ENCODE measurements around the gene CCDC191. TPM values are rescaled to one million over a fixed set of nuclear protein-coding genes. Genes with fewer than 3 reads are reported as not detected.
A peak's percentile ranks its signal among the peaks of the same experiment; 100 is the strongest.

The CCDC191 gene
- total RNA-seq = 10 to 100 TPM in 2 of 7 donors, 1 to 10 TPM in 5; 5.8 to 11.0 (median 8.5) TPM
- polyA plus RNA-seq = 1 to 10 TPM; 4.2 to 9.1 (median 5.9) TPM
- long read RNA-seq, donor 1, partial matches to known transcripts = 0 of 2 reads
- long read RNA-seq, donor 1, other reads (novel, unspliced or antisense) = 0 of 2 reads
- long read RNA-seq, donor 2 = 0 reads

- DNase-seq = peak; percentile 99
- no peaks in the 10 kb centered on the region for H3K9me3 ChIP-seq
- H3K36me3 ChIP-seq = peaks cover 0 to 12% (median 0%) of the 10 kb centered on the region in 6 donors
- H3K4me3 ChIP-seq = peak within 1 kb of the TSS; percentile 67 to 96 (median 80)
- intact Hi-C loops (cut with DNase I; ENCODE audit: low total_unique reads) = no loop called here
- H3K4me1 ChIP-seq = peaks cover 28 to 61% (median 45%) of the 10 kb centered on the region in 6 donors
- no peaks in the 10 kb centered on the region for H3K27me3 ChIP-seq (replicated peaks in 1 of 7)
- TF ChIP-seq POLR2A (IDR thresholded peaks at IDR 0.05) (peak in 1 of 3 donors; percentile 36), CTCF (IDR thresholded peaks at IDR 0.05 in 8 of 11, conservative IDR thresholded peaks at IDR 0.05 in 3 of 11) (peak in 2 of 11 experiments; percentile 21 to 22), POLR2AphosphoS5 (IDR thresholded peaks at IDR 0.05) (peak; percentile 85 to 90 (median 87))
- peak within 1 kb of the TSS; percentile 59 to 92 (median 86) for H3K27ac ChIP-seq
- WGBS, 5 donors = 0 to 1% (median 0%) methylated on average over 27 to 49 of the region's 49 CpGs
Observed at GRCh38 chr3:114056130-114057010, at the start of gene CCDC191, which contains the start of gene QTRT2. Gene CCDC191 (minus strand): TSS chr3:114056526. CDS start chr3:114056466, 60 bp downstream. Gene QTRT2 (plus strand): TSS chr3:114056737. CDS start chr3:114065258, 8,521 bp downstream.

GRCh38 chr3:114104414-114104813 lies 48.1 kb upstream of the CCDC191 start:
- TF ChIP-seq CTCF (IDR thresholded peaks at IDR 0.05 in 8 of 11, conservative IDR thresholded peaks at IDR 0.05 in 3 of 11) (no peak), POLR2AphosphoS5 (IDR thresholded peaks at IDR 0.05) (no peak), POLR2A (IDR thresholded peaks at IDR 0.05) (no peak)
- 93 to 99% (median 97%) methylated on average over 3 of the region's 3 CpGs for whole genome bisulfite sequencing, 5 donors

GRCh38 chr3:114103858-114104257 lies 47.5 kb upstream of the CCDC191 start:
- H3K27ac ChIP-seq = no peak overlapping the region
- no peaks in the 10 kb centered on the region for H3K36me3 ChIP-seq
- intact Hi-C loops (cut with DNase I; ENCODE audit: low total_unique reads) = no loop called here
- H3K27me3 ChIP-seq (replicated peaks in 1 of 7) = peaks cover 0 to 4% (median 0%) of the 10 kb centered on the region in 7 donors
- H3K4me3 ChIP-seq = no peak overlapping the region
- WGBS, 5 donors = 82 to 95% (median 91%) methylated on average over 4 of the region's 4 CpGs
- H3K4me1 ChIP-seq = peaks cover 0 to 5% (median 0%) of the 10 kb centered on the region in 6 donors
- TF ChIP-seq POLR2A (IDR thresholded peaks at IDR 0.05) (no peak), POLR2AphosphoS5 (IDR thresholded peaks at IDR 0.05) (no peak), CTCF (IDR thresholded peaks at IDR 0.05 in 8 of 11, conservative IDR thresholded peaks at IDR 0.05 in 3 of 11) (no peak)
- DNase-seq = no peak
- no peaks in the 10 kb centered on the region for H3K9me3 ChIP-seq

More at GRCh38 chr3:114104414-114104813, 48.1 kb upstream of the CCDC191 start:
- no peak overlapping the region for H3K27ac ChIP-seq
- H3K36me3 ChIP-seq = no peaks in the 10 kb centered on the region
- peaks cover 0 to 5% (median 0%) of the 10 kb centered on the region in 6 donors for H3K4me1 ChIP-seq
- H3K4me3 ChIP-seq = no peak overlapping the region
- DNase-seq = no peak
- peaks cover 0 to 4% (median 0%) of the 10 kb centered on the region in 7 donors for H3K27me3 ChIP-seq (replicated peaks in 1 of 7)
- no peaks in the 10 kb centered on the region for H3K9me3 ChIP-seq
- intact Hi-C loops (cut with DNase I; ENCODE audit: low total_unique reads) = no loop called here

- Histone ChIP-seq H3K36me3 (no peaks in the 10 kb centered on the region), H3K9me3 (no peaks in the 10 kb centered on the region), H3K27me3 (replicated peaks in 1 of 7) (peaks cover 0 to 3% (median 0%) of the 10 kb centered on the region in 7 donors), H3K4me3 (no peak overlapping the region), H3K4me1 (peaks cover 0 to 5% (median 0%) of the 10 kb centered on the region in 6 donors), H3K27ac (no peak overlapping the region)
- WGBS, 5 donors = 95 to 98% (median 96%) methylated on average over 20 to 27 of the region's 27 CpGs
- DNase-seq = no peak
- TF ChIP-seq CTCF (IDR thresholded peaks at IDR 0.05 in 8 of 11, conservative IDR thresholded peaks at IDR 0.05 in 3 of 11) = no peak
- no peak for TF ChIP-seq POLR2AphosphoS5 (IDR thresholded peaks at IDR 0.05)
- no peak for TF ChIP-seq POLR2A (IDR thresholded peaks at IDR 0.05)
- intact Hi-C loops (cut with DNase I; ENCODE audit: low total_unique reads) = no loop called here
Observed at GRCh38 chr3:114103181-114103580, 46.9 kb upstream of the CCDC191 start.
